Measurements from ENCODE around the gene DLK2. TPM values are rescaled to one million over a fixed set of nuclear protein-coding genes. Genes with fewer than 3 reads are reported as not detected.

The DLK2 gene
- total and polyA plus RNA-seq, 2 of the 13 experiments (the other 11 are each of a cell fraction or from before 2014, with no cell fraction given): 1.2 to 3.8 TPM

GRCh38 chr6:43496370-43497128 lies 41.2 kb upstream of the DLK2 start (continued):
- TF ChIP-seq ZNF770 (CRISPR knock-in tag; IDR thresholded peaks at IDR 0.05) (peak; percentile 27; the same call in 1 of the 2 replicates), ZBTB43 (CRISPR knock-in tag; conservative IDR thresholded peaks at IDR 0.05) (peak; percentile 61; the same call in 1 of the 2 replicates), USF2 (IDR thresholded peaks at IDR 0.05; ENCODE audit: low read depth, low read length) (no peak), USF2 (CRISPR knock-in tag; IDR thresholded peaks at IDR 0.05; ENCODE audit: borderline replicate concordance) (peak; percentile 25; the same call in 1 of the 2 replicates), THAP7 (CRISPR knock-in tag; IDR thresholded peaks at IDR 0.05) (0 out of 2 replicates have a peak, but pooled peaks have one; percentile 56), HES4 (CRISPR knock-in tag; IDR thresholded peaks at IDR 0.05; ENCODE audit: borderline replicate concordance) (no peak), THAP8 (CRISPR knock-in tag; IDR thresholded peaks at IDR 0.05; ENCODE audit: borderline replicate concordance) (0 out of 2 replicates have a peak, but pooled peaks have one; percentile 30), HNRNPL (IDR thresholded peaks at IDR 0.05; ENCODE audit: low read depth, low read length) (0 out of 2 replicates have a peak, but pooled peaks have one; percentile 48), MIXL1 (CRISPR knock-in tag; IDR thresholded peaks at IDR 0.05) (peak; percentile 99), PATZ1 (CRISPR knock-in tag; IDR thresholded peaks at IDR 0.05) (peak; percentile 99), REPIN1 (CRISPR knock-in tag; IDR thresholded peaks at IDR 0.05; ENCODE audit: borderline replicate concordance, low read depth) (peak; percentile 60; the same call in 1 of the 2 replicates), PHF21A (CRISPR knock-in tag; IDR thresholded peaks at IDR 0.05) (peak; percentile 75; the same call in 1 of the 2 replicates), TSC22D2 (CRISPR knock-in tag; IDR thresholded peaks at IDR 0.05; ENCODE audit: borderline replicate concordance) (peak; percentile 50; the same call in 1 of the 2 replicates), ZIK1 (CRISPR knock-in tag; IDR thresholded peaks at IDR 0.05; ENCODE audit: borderline replicate concordance, low read depth) (no peak), MEIS1 (CRISPR knock-in tag; IDR thresholded peaks at IDR 0.05; ENCODE audit: borderline replicate concordance) (no peak; the same call in 1 of the 2 replicates), REXO4 (CRISPR knock-in tag; IDR thresholded peaks at IDR 0.05; ENCODE audit: borderline replicate concordance) (no peak)
